Gastrocnemius medialis (tissue), 4 donors: ENCODE measurements around the gene BATF2. TPM values are rescaled to one million over a fixed set of nuclear protein-coding genes. Genes with fewer than 3 reads are reported as not detected.

ENCODE experiments used
- ATAC-seq, 2 donors: fragments of 150-250 bp; one replicate each; pipeline ENCODE4 v1.9.1; 2016
- DNase-seq, 2 donors: peaks; one replicate each; pipeline ENCODE4 v3.0.0-alpha.2; 2019
- H3K27ac ChIP-seq, 4 donors: fragments of 200-600 bp; sonication (generic); 1 replicate in 1 of 4; 2 replicates in 3 of 4; pipeline ENCODE4 v1.5.1; 2016 to 2018; ENCODE audit warnings: mild to moderate bottlenecking in 2 of 4, moderate library complexity in 1 of 4
- H3K27me3 ChIP-seq, 3 donors: fragments of 200-600 bp; sonication (generic) in 2 of 3; 1 replicate in 1 of 3; 2 replicates in 2 of 3; pipeline versions ENCODE4 v1.5.1 to v1.6.0; 2016 to 2019; ENCODE audit warnings: mild to moderate bottlenecking in 1 of 3, moderate library complexity in 1 of 3
- H3K36me3 ChIP-seq, 2 donors: fragments of 200-600 bp; sonication (generic) in 1 of 2; one replicate each; pipeline ENCODE4 v1.5.1; 2017 to 2018
- H3K4me1 ChIP-seq, 2 donors: fragments of 200-600 bp; sonication (generic) in 1 of 2; one replicate each; pipeline ENCODE4 v1.5.1; 2016 to 2017; ENCODE audit warnings: mild to moderate bottlenecking in 2 of 2
- H3K4me3 ChIP-seq, 4 donors: fragments of 200-600 bp; sonication (generic) in 3 of 4; 1 replicate in 1 of 4; 2 replicates in 3 of 4; pipeline ENCODE4 v1.5.1; 2016 to 2019; ENCODE audit warnings: mild to moderate bottlenecking in 2 of 4
- H3K9me3 ChIP-seq, 3 donors: fragments of 200-600 bp; sonication (generic) in 2 of 3; 1 replicate in 1 of 3; 2 replicates in 2 of 3; pipeline ENCODE4 v1.5.1; 2016 to 2019
- POLR2A ChIP-seq, 2 donors: fragments of 450-650 bp; IDR thresholded peaks; one replicate each; pipeline ENCODE4 v1.6.1; 2017; ENCODE audit warnings: antibody characterized with exemption in 2 of 2, mild to moderate bottlenecking in 2 of 2, moderate library complexity in 2 of 2
- in situ Hi-C, 4 donors: fragments of 200-750 bp; cut with MboI; loops; one replicate each; pipeline versions ENCODE4 v1.15.0 to v1.8.0; 2017; ENCODE audit warnings: low sequenced_read_pairs in 4 of 4
- intact Hi-C: fragments of 100-400 bp; cut with DNase I; formaldehyde crosslinking; loops from one replicate; pipeline ENCODE4 v1.15.1; 2023; ENCODE audit warnings: low total_unique reads
- total RNA-seq, 4 donors: library from RNA; depleted of rRNA; stranded (reverse); fragments of >200 nt; gene quantifications; one replicate each; pipeline versions ENCODE4 v1.1.0 to v1.2.3, GENCODE V29; 2016
- TF ChIP-seq, protein P1 (sequence below), 5 experiments: fragments of 450-650 bp in 3 of 5; fragments of 200-600 bp in 2 of 5; sonication (generic) in 2 of 5; IDR thresholded peaks in 4 of 5; conservative IDR thresholded peaks in 1 of 5; 1 replicate in 4 of 5; 2 replicates in 1 of 5; pipeline ENCODE4 v1.5.1; 2016 to 2019; ENCODE audit warnings: antibody characterized with exemption in 5 of 5, mild to moderate bottlenecking in 3 of 5, moderate library complexity in 3 of 5

The BATF2 gene
- total RNA-seq, 4 donors from 2014 or later, result 0.97 to 3.3 (median 2.3) TPM

DNA sequence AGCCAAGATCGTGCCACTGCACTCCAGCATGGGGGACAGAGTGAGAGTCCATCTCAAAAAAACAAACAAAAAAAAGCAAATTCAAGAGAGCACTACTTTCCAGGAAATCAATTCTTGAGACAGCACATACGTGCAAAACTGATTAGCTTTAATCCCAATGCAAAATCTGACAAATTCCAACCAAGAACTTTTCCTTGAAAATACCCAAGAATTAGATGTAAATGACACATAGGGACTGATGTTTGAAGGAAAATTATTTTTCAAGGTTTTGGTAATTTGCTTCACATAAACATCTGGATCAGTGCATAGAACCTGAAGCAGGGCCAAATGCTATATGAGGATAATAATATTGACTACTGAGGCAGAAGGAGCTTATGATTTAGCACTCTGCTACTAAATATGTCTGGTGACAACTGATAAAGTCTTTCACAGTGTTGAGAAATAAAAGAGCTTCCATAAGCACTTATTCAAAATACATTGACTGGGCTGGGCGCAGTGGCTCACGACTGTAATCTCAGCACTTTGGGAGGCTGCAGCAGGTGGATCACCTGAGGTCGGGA lies 33.6 kb downstream of the BATF2 start:
- no peaks in the 10 kb centered on the region for H3K27me3 ChIP-seq
- in situ Hi-C loops (no loop called here), intact Hi-C loops (no loop called here)
- no peaks in the 10 kb centered on the region for H3K4me1 ChIP-seq
- TF ChIP-seq POLR2A (IDR thresholded peaks at IDR 0.05), result no peak
- TF ChIP-seq, protein P1, sequence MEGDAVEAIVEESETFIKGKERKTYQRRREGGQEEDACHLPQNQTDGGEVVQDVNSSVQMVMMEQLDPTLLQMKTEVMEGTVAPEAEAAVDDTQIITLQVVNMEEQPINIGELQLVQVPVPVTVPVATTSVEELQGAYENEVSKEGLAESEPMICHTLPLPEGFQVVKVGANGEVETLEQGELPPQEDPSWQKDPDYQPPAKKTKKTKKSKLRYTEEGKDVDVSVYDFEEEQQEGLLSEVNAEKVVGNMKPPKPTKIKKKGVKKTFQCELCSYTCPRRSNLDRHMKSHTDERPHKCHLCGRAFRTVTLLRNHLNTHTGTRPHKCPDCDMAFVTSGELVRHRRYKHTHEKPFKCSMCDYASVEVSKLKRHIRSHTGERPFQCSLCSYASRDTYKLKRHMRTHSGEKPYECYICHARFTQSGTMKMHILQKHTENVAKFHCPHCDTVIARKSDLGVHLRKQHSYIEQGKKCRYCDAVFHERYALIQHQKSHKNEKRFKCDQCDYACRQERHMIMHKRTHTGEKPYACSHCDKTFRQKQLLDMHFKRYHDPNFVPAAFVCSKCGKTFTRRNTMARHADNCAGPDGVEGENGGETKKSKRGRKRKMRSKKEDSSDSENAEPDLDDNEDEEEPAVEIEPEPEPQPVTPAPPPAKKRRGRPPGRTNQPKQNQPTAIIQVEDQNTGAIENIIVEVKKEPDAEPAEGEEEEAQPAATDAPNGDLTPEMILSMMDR (IDR thresholded peaks at IDR 0.05 in 4 of 5, conservative IDR thresholded peaks at IDR 0.05 in 1 of 5), result no peak
- no peak overlapping the region for H3K27ac ChIP-seq
- H3K36me3 ChIP-seq, result no peaks in the 10 kb centered on the region
- no peak overlapping the region for H3K4me3 ChIP-seq
- ATAC-seq (no peak), DNase-seq (no peak)
- no peaks in the 10 kb centered on the region for H3K9me3 ChIP-seq

DNA sequence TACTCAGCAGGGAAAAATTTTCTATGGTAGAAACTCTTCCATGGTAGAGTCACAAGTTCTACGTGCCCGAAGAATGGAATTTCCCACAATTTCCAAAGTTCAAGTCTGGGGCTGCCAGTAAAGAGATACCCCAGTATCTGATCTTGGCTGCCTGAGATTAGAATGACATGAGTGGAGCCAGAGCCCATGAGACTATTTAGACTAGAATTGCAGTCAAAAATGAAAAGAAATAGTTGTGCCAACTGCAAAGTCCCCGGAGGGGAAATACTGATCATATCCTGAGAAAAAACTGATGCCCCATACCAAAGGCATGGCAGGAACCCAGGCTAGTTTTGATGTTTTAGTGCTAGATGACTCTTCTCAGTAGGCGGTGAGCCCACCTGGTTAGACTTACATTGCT lies 36.1 kb downstream of the BATF2 start:
- Histone ChIP-seq H3K36me3 (no peaks in the 10 kb centered on the region), H3K27me3 (no peaks in the 10 kb centered on the region), H3K27ac (no peak overlapping the region), H3K9me3 (no peaks in the 10 kb centered on the region), H3K4me3 (no peak overlapping the region), H3K4me1 (no peaks in the 10 kb centered on the region)
- ATAC-seq (no peak), DNase-seq (no peak)
- in situ Hi-C loops (no loop called here), intact Hi-C loops (no loop called here)
- TF ChIP-seq, protein P1 (IDR thresholded peaks at IDR 0.05 in 4 of 5, conservative IDR thresholded peaks at IDR 0.05 in 1 of 5), result no peak
- no peak for TF ChIP-seq POLR2A (IDR thresholded peaks at IDR 0.05)

DNA sequence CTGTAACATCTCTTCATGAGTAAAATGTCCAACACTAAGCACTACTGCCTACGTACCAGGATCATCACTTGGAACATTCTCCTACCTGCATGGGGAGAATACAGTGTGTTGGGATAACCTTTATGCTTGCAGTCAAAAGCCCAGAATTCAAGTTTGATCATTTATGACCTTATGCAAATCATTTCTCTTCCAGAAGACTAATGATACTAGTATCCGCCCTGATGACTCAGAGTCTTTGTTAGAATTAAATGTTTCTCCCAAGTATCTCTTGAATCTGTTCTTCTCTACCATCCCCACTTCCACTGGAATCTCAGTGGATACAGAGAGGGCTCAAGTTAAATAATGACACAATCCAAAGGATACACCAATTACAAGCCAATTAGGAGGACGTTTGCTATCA lies 37.3 kb downstream of the BATF2 start:
- no peaks in the 10 kb centered on the region for H3K36me3 ChIP-seq
- H3K9me3 ChIP-seq, result no peaks in the 10 kb centered on the region
- intact Hi-C loops (no loop called here), in situ Hi-C loops (no loop called here)
- no peaks in the 10 kb centered on the region for H3K4me1 ChIP-seq
- no peak for TF ChIP-seq POLR2A (IDR thresholded peaks at IDR 0.05)
- TF ChIP-seq, protein P1 (IDR thresholded peaks at IDR 0.05 in 4 of 5, conservative IDR thresholded peaks at IDR 0.05 in 1 of 5), result no peak
- no peak for DNase-seq
- no peak for ATAC-seq
- no peak overlapping the region for H3K4me3 ChIP-seq
- no peak overlapping the region for H3K27ac ChIP-seq
- H3K27me3 ChIP-seq, result no peaks in the 10 kb centered on the region

DNA sequence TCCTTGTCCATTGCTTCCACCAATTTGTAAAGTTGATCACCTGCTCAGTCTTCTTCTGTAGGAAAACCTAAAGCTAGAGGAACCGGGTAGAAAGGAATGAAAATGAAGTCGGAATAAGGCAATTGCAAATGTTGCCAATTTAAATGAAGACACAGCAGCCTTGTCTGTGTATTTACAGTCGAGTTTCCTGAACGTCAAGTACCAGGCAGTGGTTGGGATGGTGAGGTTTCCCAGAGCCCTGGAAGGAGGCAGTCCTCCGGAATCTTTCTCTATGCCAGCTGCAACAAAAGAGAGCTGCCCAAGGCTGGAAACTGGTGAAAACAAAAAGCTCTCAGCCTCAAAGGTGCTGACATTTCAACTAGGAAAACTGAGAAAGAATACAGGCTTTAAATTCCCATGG lies 42.6 kb downstream of the BATF2 start:
- DNase-seq (no peak), ATAC-seq (no peak)
- no peak overlapping the region for H3K27ac ChIP-seq
- intact Hi-C loops, result no loop called here
- no peak for TF ChIP-seq POLR2A (IDR thresholded peaks at IDR 0.05)
- TF ChIP-seq, protein P1 (IDR thresholded peaks at IDR 0.05 in 4 of 5, conservative IDR thresholded peaks at IDR 0.05 in 1 of 5), result no peak
- no peaks in the 10 kb centered on the region for H3K36me3 ChIP-seq
- no peaks in the 10 kb centered on the region for H3K27me3 ChIP-seq
- H3K9me3 ChIP-seq, result no peaks in the 10 kb centered on the region
- H3K4me3 ChIP-seq, result no peak overlapping the region
- H3K4me1 ChIP-seq, result no peaks in the 10 kb centered on the region
- in situ Hi-C loops, result no loop called here

DNA sequence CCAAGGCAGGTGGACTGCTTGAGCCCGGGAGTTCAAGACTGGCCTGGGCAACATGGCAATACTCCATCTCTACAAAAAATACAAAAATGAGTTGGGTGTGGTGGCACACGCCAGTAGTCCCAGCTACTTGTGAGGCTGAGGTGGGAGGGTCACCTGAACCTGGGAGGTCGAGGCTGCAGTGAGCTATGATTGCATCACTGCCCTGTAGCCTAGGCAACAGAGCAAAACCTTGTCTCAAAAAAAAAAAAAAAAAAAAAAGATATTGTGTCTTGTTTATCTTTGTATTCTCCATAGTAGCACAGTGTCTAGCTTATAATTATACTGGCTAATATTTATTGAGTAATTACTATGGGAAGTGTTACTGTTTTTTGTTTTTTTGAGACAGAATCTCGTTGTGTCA lies 45.2 kb downstream of the BATF2 start:
- H3K4me3 ChIP-seq, result no peak overlapping the region
- intact Hi-C loops, result no loop called here
- H3K36me3 ChIP-seq, result no peaks in the 10 kb centered on the region
- ATAC-seq (no peak), DNase-seq (no peak)
- H3K27ac ChIP-seq, result no peak overlapping the region
- H3K9me3 ChIP-seq, result no peaks in the 10 kb centered on the region
- in situ Hi-C loops, result no loop called here
- H3K4me1 ChIP-seq, result no peaks in the 10 kb centered on the region
- no peak for TF ChIP-seq POLR2A (IDR thresholded peaks at IDR 0.05)
- TF ChIP-seq, protein P1 (IDR thresholded peaks at IDR 0.05 in 4 of 5, conservative IDR thresholded peaks at IDR 0.05 in 1 of 5), result no peak
- no peaks in the 10 kb centered on the region for H3K27me3 ChIP-seq
